PC-9 (cell line): ENCODE data around the gene PSD2. TPM values are rescaled to one million over a fixed set of nuclear protein-coding genes. Genes with fewer than 3 reads are reported as not detected.

Experiments
- BruUV-seq: library from RNA; stranded (reverse); fragments of 400-500 nt; replicated peaks from 2 replicates; lab custom pipeline; 2021; lab: Mats Ljungman, UMichigan
- CTCF ChIA-PET: fragments of 300-600 bp; sonication (Branson Sonifier 250); formaldehyde crosslinking; loops from one replicate; lab custom pipeline; 2022; ENCODE audit warnings: antibody characterized with exemption; lab: Charles Lee
- POLR2A ChIA-PET: fragments of 300-600 bp; sonication (Branson Sonifier 250); formaldehyde crosslinking; loops from one replicate; lab custom pipeline; 2022; ENCODE audit warnings: antibody characterized with exemption; ENCODE audit not compliant: unreplicated experiment; lab: Charles Lee
- DNase-seq, 2 experiments: peaks; one replicate each; pipeline versions ENCODE4 v3.0.0 to v3.0.0-alpha.2; 2015 to 2022; ENCODE audit warnings: mixed read lengths in 1 of 2
- H2AFZ ChIP-seq: fragments of 200-600 bp; sonication (generic); 2 replicates; pipeline ENCODE4 v1.8.1; 2017; ENCODE audit warnings: antibody characterized with exemption
- H3F3A ChIP-seq: fragments of 200-600 bp; sonication (generic); 2 replicates; pipeline ENCODE4 v1.8.1; 2017; ENCODE audit warnings: antibody characterized with exemption, mild to moderate bottlenecking, low read depth; ENCODE audit not compliant: insufficient read depth
- H3K27ac ChIP-seq: fragments of 200-600 bp; sonication (generic); 2 replicates; pipeline ENCODE4 v1.6.1; 2016; ENCODE audit warnings: mixed run types
- H3K27me3 ChIP-seq: fragments of 200-600 bp; sonication (generic); 2 replicates; pipeline ENCODE4 v1.6.1; 2016; ENCODE audit warnings: low read depth, mixed run types; ENCODE audit not compliant: insufficient read depth
- H3K36me3 ChIP-seq: fragments of 200-600 bp; sonication (generic); 2 replicates; pipeline ENCODE4 v1.6.1; 2016; ENCODE audit warnings: low read depth, mixed run types
- H3K4me1 ChIP-seq: fragments of 200-600 bp; sonication (generic); replicated peaks from 2 replicates; pipeline ENCODE4 v1.6.1; 2016; ENCODE audit warnings: mixed run types; ENCODE audit not compliant: insufficient read depth
- H3K4me2 ChIP-seq: fragments of 200-600 bp; sonication (generic); 2 replicates; pipeline ENCODE4 v1.6.1; 2017; ENCODE audit warnings: mixed run types
- H3K4me3 ChIP-seq: fragments of 200-600 bp; sonication (generic); 2 replicates; pipeline ENCODE4 v1.6.1; 2016; ENCODE audit warnings: mixed run types
- H3K79me2 ChIP-seq: fragments of 200-600 bp; sonication (generic); 2 replicates; pipeline ENCODE4 v1.6.1; 2017; ENCODE audit warnings: low read depth, mixed run types
- H3K9me2 ChIP-seq: fragments of 200-600 bp; sonication (generic); 2 replicates; pipeline ENCODE4 v1.8.1; 2017; ENCODE audit warnings: mild to moderate bottlenecking; ENCODE audit not compliant: insufficient read depth
- H3K9me3 ChIP-seq: fragments of 200-600 bp; sonication (generic); 2 replicates; pipeline ENCODE4 v1.8.1; 2016; ENCODE audit warnings: low read depth; ENCODE audit not compliant: insufficient read depth
- H4K20me1 ChIP-seq: fragments of 200-600 bp; sonication (generic); 2 replicates; pipeline ENCODE4 v1.8.1; 2017; ENCODE audit not compliant: insufficient read depth
- CTCF ChIP-seq: fragments of 200-600 bp; sonication (generic); conservative IDR thresholded peaks from 2 replicates; pipeline ENCODE4 v1.6.1; 2017; ENCODE audit warnings: mixed run types, antibody characterized with exemption, mild to moderate bottlenecking, moderate library complexity
- EZH2 ChIP-seq: fragments of 200-600 bp; sonication (generic); IDR thresholded peaks from 2 replicates; pipeline ENCODE4 v1.8.0; 2017; ENCODE audit warnings: antibody characterized with exemption, low read depth
- intact Hi-C: fragments of 100-400 bp; cut with micrococcal nuclease; formaldehyde crosslinking; loops from one replicate; pipeline ENCODE4 v1.10.0; 2022; ENCODE audit not compliant: unreplicated experiment
- total RNA-seq: library from RNA; stranded (reverse); gene quantifications from 2 replicates; pipeline ENCODE4 v1.2.3, GENCODE V29; 2021

Gene PSD2
- total RNA-seq, 1 experiment from 2014 or later: 0.07 TPM

GRCh38 chr5:139885172-139885856 lies 89.7 kb downstream of the PSD2 start:
- no peaks in the 10 kb centered on the region for H3K9me2 ChIP-seq
- H3K4me3 ChIP-seq: no peak overlapping the region
- no TSS peak for BruUV-seq
- DNase-seq: no peak
- no peak overlapping the region for H3K27ac ChIP-seq
- H3K9me3 ChIP-seq: no peaks in the 10 kb centered on the region
- no peak overlapping the region for H2AFZ ChIP-seq
- H3F3A ChIP-seq: no peaks in the 10 kb centered on the region
- no peaks in the 10 kb centered on the region for H3K36me3 ChIP-seq
- ChIA-PET CTCF (interaction anchor here (0.7 kb wide), 2 partner anchors 88 to 575 kb away, joined by 6 read pairs; no protein-coding TSS in a partner anchor), POLR2A (no interaction called here)
- TF ChIP-seq CTCF (no peak), EZH2 (no peak)
- H3K27me3 ChIP-seq: no peaks in the 10 kb centered on the region
- no peaks in the 10 kb centered on the region for H3K79me2 ChIP-seq
- intact Hi-C loops: no loop called here
- 0 out of 2 replicates have a peak, but pooled peaks cover 7% of the 10 kb centered on the region for H3K4me1 ChIP-seq
- H4K20me1 ChIP-seq: no peaks in the 10 kb centered on the region
- no peak overlapping the region for H3K4me2 ChIP-seq

- Histone ChIP-seq H3K79me2 (no peaks in the 10 kb centered on the region), H2AFZ (no peak overlapping the region), H3K36me3 (no peaks in the 10 kb centered on the region), H3K4me3 (no peak overlapping the region), H3K27me3 (no peaks in the 10 kb centered on the region), H3K27ac (no peak overlapping the region), H3K9me2 (no peaks in the 10 kb centered on the region), H3K9me3 (no peaks in the 10 kb centered on the region), H3F3A (no peaks in the 10 kb centered on the region), H3K4me1 (0 out of 2 replicates have a peak, but pooled peaks cover 7% of the 10 kb centered on the region), H4K20me1 (no peaks in the 10 kb centered on the region), H3K4me2 (no peak overlapping the region)
- intact Hi-C loops: no loop called here
- no peak for DNase-seq
- ChIA-PET CTCF (no interaction called here), POLR2A (no interaction called here)
- BruUV-seq: no TSS peak
- no peak for TF ChIP-seq CTCF
- TF ChIP-seq EZH2: no peak
Observed at GRCh38 chr5:139885857-139886208, 90.2 kb downstream of the PSD2 start.

- Histone ChIP-seq H4K20me1 (no peaks in the 10 kb centered on the region), H3K36me3 (no peaks in the 10 kb centered on the region), H3K4me3 (no peak overlapping the region), H3K79me2 (no peaks in the 10 kb centered on the region), H2AFZ (no peak overlapping the region), H3K9me2 (no peaks in the 10 kb centered on the region), H3K9me3 (no peaks in the 10 kb centered on the region), H3K4me1 (0 out of 2 replicates have a peak, but pooled peaks cover 7% of the 10 kb centered on the region), H3K27ac (no peak overlapping the region), H3K27me3 (no peaks in the 10 kb centered on the region), H3F3A (no peaks in the 10 kb centered on the region), H3K4me2 (no peak overlapping the region)
- no TSS peak for BruUV-seq
- ChIA-PET CTCF (no interaction called here), POLR2A (no interaction called here)
- intact Hi-C loops: no loop called here
- TF ChIP-seq EZH2: no peak
- no peak for TF ChIP-seq CTCF
- no peak for DNase-seq
Observed at GRCh38 chr5:139886213-139886612, 90.6 kb downstream of the PSD2 start.
